H1 (cell line): Measurements from ENCODE around the gene SULF2. TPM values are rescaled to one million over a fixed set of nuclear protein-coding genes. Genes with fewer than 3 reads are reported as not detected.

Source experiments
- ATF3 ChIP-seq: IDR thresholded peaks from 2 replicates; pipeline ENCODE4 v1.6.1; 2011; ENCODE audit warnings: low read depth, mild to moderate bottlenecking, low read length; ENCODE audit not compliant: insufficient read depth
- CHD7 ChIP-seq: fragments of 300-600 bp; sonication (generic); IDR thresholded peaks from 2 replicates; pipeline ENCODE4 v1.7.1; 2012; ENCODE audit warnings: low read length, moderate library complexity, mild to moderate bottlenecking, inconsistent platforms; ENCODE audit not compliant: insufficient replicate concordance
- CTBP2 ChIP-seq: IDR thresholded peaks from 2 replicates; pipeline ENCODE4 v1.7.0; 2011; ENCODE audit warnings: borderline replicate concordance, mild to moderate bottlenecking, moderate library complexity, mixed read lengths, low read length; ENCODE audit not compliant: insufficient read depth, insufficient read length
- EGR1 ChIP-seq: IDR thresholded peaks from 2 replicates; pipeline ENCODE4 v1.6.1; 2011; ENCODE audit warnings: low read depth, low read length, borderline replicate concordance
- EZH2 ChIP-seq: fragments of 200-600 bp; sonication (generic); IDR thresholded peaks from 2 replicates; pipeline ENCODE4 v1.7.1; 2012; ENCODE audit warnings: low read depth, mild to moderate bottlenecking, moderate library complexity, low read length, inconsistent platforms; ENCODE audit not compliant: severe bottlenecking
- POLR2AphosphoS5 ChIP-seq: IDR thresholded peaks from 2 replicates; pipeline ENCODE4 v1.6.1; 2011; ENCODE audit warnings: low read depth, low read length
- SAP30 ChIP-seq: fragments of 300-600 bp; sonication (generic); IDR thresholded peaks from 2 replicates; pipeline ENCODE4 v1.7.1; 2012; ENCODE audit warnings: low read length, moderate library complexity, mild to moderate bottlenecking, inconsistent platforms; ENCODE audit not compliant: insufficient read depth, insufficient replicate concordance
- TAF7 ChIP-seq: optimal IDR thresholded peaks from 2 replicates; pipeline ENCODE3; 2011; ENCODE audit warnings: low read depth, mild to moderate bottlenecking, inconsistent platforms, low read length, moderate library complexity, borderline replicate concordance
- polyA plus RNA-seq, 7 experiments: library from polyadenylated mRNA; depleted of rRNA in 3 of 7; stranded (reverse) in 5 of 7; unstranded in 2 of 7; fragments of >200 nt in 5 of 7; fragments of 200-250 nt in 2 of 7; gene quantifications; 1 replicate in 5 of 7; 2 replicates in 1 of 7; 4 replicates in 1 of 7; pipeline versions ENCODE4 v1.2.1 to v1.2.3, GENCODE V29; 2011 to 2013; ENCODE audit warnings: missing spikeins in 2 of 7, mixed read lengths in 2 of 7
- total RNA-seq: library from RNA; stranded (reverse); fragmentation: NEBNext Ultra II Directional; extraction: Animal tissue kit (Norgen Biotek cat#: 25700); gene quantifications from 2 replicates; pipeline ENCODE4 v1.2.1, GENCODE V29; 2021

Gene SULF2
- total and polyA plus RNA-seq, 2 of the 8 experiments (the other 6 are each of a cell fraction or from before 2014, with no cell fraction given) = 15.7 to 28.2 TPM

DNA sequence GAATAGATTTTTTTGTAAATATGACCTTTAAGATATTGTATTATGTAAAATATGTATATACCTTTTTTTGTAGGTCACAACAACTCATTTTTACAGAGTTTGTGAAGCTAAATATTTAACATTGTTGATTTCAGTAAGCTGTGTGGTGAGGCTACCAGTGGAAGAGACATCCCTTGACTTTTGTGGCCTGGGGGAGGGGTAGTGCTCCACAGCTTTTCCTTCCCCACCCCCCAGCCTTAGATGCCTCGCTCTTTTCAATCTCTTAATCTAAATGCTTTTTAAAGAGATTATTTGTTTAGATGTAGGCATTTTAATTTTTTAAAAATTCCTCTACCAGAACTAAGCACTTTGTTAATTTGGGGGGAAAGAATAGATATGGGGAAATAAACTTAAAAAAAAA lies 130.9 kb downstream of the SULF2 start (continued):
- TF ChIP-seq CHD7 (no peak), SAP30 (no peak), CTBP2 (no peak), ATF3 (no peak), EGR1 (no peak), EZH2 (no peak), TAF7 (no peak), POLR2AphosphoS5 (no peak)
- TF ChIP-seq, all 59 proteins: peak for 0
